HG02642 (cell line): Measurements from ENCODE around the gene TMEM266.

Experiments
- ATAC-seq: cut with Tn5 transposase; IDR thresholded peaks from one replicate; pipeline ENCODE4 v1.9.1; 2021; ENCODE audit warnings: mild to moderate bottlenecking; ENCODE audit not compliant: unreplicated experiment, poor library complexity

The TMEM266 gene

DNA sequence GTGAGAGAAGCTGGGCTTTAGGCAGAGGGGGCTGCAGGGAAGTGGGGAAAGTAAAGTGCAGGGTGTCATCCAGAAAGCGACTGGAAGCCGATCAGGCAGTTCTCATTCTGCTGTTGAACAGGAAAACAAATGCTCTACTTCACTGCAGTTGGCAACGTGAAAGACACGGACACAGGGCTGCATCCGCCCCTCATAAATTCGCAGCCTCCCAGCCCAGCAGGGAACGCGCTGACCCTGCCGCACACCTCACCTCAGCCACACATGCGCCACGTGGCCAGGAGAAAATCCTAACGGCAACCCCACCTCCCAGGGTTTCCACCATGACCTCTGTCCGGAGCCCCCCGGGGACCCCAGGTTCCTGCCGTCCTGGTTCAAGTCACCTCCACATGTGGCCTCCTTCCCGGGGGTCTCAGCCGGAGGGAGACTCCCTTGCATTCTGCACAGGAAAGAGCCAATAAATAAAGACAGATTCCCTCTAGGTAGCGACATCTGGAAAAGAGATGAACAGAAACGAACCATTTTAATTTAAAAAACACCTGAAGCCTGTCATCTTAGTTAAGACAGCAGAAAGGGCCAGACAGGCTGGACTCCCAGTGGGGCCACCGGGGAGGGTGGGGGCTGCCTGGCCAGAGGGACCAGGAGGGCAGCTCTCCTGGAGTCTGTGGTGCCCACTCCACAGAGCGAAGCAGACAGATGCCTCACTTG lies 118.7 kb downstream of the TMEM266 start:
- ATAC-seq, result no peak

DNA sequence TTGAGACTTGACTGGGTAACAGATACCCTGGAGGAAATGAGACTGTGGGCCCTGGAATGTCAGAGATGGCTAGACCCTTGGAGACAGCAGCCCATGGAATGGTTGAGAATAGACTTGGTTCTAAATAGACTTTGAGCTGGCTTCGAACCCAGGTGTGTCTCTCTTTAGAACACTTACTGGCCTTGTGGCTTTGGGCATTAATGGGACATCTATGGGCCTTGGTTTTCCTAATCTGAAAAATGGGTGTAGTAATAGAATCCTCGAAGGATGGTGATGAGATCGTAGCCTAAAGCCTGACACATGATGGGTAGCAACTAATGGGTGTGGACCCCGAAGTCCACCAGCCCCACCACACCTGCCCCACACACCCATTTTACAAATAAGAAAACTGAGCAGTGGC lies 119.2 kb downstream of the TMEM266 start:
- ATAC-seq, result no peak

DNA sequence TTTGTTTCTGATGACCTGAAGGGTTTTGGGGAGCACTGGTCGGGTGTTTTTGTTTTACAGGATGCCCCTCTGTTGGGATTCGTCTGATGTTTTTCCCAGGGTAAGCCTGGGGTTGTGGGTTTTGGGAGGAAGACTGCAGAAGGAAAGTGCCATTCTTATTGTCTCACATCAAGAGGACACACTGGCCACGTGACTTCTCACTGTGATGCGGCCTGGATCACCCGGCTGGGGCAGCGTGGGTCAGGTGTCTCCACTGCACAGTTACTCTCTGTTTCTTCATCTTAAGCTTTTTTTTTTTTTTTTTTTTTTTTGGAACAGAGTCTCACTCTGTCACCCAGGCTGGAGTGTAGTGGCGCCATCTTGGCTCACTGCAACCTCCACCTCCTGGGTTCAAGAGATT lies 120.5 kb downstream of the TMEM266 start:
- ATAC-seq, result no peak

DNA sequence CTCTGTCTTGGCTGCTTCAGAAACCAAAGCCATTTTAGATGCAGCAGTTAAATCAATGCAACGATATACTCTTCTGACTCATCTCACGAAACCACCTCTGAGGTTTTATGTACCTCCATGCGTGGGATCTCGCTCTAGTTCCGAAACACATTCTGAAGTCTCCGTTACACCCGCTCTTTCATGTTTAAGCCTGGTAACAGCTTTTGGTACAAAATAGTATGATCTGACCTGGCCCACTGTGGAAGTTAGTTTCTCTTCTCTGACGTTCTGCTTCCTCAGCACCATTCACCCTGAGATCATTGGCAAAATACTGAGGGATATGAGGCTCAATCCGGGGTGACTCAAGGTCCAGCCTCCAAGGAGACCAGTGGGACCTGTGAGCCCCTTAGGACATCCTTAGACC lies 121.9 kb downstream of the TMEM266 start:
- no peak for ATAC-seq

DNA sequence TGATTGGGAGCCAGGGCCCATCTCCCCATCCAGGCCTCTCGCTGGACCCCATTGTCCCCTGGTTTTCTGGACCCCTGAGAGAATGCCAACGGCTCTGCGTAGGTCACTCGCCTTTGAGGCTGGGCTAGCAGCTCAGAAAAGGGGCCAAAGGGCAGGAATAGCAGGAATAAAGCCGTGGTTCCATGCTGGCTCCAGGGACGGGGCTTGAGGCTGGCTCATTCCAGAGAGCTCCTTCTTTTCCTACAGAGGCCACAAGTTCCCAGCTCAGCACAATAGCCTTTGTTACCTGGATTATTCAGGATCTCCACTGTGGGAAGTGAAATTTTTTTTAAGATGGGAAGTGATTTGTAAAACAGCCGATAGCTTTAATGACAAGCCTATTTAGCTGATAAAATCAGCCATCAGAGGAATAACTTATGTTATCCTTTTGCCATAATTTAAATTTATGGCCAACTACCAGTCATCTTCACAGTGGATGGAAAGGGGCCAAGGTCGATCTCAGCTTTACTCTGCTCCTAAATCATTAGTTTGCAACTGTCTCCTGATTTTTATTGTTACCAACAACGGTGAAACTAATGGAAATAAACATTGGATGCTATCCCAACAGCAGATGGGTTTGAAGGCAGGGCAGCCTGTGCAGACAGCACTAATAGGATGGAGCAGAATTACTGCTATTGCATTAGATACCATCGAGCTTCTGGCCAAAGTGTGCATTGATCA lies 124.3 kb downstream of the TMEM266 start:
- ATAC-seq, result no peak

DNA sequence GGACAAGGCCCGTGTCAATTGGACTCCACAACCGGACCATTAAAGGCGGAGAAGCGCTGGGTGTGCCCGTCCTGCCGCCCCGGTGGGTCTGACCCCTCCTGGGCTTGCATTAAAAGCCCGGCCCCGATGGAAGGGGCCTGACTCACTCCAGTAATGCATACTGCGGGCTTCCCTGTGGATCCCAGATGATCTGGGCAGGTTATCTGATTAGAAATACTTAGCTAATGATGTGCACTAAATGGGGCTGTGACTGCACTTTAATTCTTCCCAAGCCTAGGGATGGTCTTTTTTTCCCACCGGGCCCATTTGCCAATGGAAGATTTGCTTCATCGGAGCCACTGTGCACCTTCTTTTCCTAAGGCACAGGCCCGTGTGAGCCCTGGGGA lies 124.9 kb downstream of the TMEM266 start:
- no peak for ATAC-seq

DNA sequence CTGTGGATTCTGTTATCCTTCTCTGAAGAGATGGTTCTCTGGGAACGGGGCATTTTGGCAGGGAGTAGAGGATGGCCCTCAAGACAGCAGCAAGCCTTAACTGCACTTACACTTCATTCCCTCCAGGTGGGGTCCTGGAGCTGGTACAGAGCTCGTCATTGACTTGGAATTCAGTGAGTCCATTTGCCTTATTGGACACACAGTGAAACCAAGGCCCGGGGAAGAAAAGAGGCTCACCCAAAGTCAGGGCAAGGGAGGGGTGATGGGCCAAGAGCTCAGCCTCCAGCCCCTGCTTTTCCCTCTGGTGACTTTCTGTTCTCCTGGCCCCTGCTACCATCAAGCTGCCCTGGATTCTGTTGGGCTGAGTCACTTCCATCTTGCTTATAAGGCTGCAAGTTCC lies 125.9 kb downstream of the TMEM266 start:
- no peak for ATAC-seq

DNA sequence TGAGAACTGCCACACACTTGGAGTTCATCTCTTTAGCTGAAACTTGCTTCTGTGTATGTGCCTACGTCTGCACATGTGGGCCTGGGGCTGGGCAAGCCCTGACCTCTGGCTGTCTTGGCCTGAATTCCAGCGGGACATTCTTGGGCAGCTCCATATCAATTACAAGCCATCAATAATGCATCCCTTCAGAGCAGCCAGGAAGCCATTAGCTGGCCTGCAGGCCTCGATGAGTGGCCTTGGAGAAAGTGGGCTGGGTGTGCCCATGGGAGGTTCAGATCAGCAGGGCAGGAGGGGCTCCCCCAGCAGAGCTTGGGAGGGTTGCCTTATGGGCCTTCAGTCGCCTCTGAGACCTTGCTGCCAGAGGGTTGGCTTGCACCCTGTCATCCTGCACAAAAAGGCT lies 127.4 kb downstream of the TMEM266 start:
- no peak for ATAC-seq

DNA sequence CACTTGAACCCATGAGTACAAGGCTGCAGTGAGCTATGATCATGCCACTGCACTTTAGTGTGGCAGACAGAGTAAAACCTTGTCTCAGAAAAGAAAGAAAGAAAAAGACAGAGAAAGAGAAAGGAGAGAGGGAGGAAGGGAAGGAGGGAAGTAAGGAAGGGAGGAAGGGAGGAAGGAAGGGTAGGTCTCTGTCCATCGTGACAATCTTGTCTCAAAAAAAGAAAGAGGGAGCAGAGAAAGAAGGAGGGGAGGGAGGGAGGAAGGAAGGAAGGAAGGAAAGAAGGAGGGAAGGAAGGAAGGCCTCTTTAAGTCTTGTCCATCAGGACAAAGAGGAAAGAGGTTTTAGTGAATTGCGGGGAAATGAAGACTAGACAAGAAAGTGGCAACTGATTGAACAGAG lies 129.3 kb downstream of the TMEM266 start:
- no peak for ATAC-seq

DNA sequence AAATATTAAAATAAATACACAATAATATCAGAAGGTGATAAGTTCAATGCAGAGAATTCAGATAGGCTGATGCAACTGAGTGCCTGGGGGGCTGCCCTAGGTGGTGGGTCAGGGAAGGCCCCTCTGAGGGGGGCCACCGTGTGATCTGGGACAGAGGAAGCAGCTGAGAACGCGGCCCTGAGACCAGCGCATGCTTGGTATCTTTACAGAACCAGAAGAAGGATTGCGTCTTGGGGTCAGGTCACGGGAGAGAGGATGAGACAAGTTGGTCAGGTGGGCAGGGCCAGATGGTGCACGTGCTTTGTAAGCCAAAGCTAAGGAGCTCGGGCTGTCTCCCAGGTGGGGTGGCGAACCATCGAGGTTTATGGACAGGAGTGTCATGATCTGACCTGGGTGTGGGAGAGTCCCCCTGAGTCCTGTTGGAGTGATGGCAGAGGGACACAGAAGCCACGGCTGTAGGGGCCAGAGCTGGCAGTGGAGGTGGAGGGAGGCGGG lies 130.3 kb downstream of the TMEM266 start:
- no peak for ATAC-seq

DNA sequence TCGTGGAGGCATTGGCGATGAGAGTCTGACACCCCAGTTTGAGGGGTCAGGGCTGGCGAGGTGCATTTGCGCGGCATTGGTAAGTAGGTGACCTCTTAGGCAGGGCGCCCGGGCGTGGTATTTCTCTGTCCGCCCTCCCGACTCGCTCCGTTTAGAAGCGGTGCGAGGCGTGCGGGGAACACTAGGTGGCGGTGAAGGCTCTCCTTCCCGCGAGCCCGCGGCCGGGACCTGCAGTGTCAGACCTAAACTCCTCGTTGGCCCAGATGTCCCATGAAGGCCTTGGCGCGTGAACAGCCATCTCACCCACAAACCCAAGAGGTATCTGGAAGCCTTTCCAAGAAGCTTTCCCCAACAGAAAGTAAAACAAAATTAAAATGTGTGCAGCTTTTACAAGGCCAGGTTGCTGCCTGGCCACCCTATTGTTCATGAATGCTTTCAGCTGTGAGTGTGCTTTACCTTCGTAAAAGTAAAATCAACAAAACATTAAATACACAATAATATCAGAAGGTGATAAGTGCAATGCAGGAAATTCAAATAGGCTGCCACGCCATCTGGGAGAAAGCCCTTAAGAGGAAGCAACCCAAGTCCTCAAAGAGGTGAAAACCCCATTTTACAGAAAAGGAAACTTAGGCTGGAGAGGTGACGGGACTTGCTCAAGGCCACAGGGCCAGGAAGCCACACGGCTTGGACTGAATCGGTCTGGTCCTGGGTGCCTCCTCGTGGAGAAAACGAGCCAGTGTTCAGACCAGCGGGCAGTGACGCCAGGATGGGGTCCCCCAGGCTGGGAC lies 131.2 kb downstream of the TMEM266 start:
- peak; percentile 85 for ATAC-seq

DNA sequence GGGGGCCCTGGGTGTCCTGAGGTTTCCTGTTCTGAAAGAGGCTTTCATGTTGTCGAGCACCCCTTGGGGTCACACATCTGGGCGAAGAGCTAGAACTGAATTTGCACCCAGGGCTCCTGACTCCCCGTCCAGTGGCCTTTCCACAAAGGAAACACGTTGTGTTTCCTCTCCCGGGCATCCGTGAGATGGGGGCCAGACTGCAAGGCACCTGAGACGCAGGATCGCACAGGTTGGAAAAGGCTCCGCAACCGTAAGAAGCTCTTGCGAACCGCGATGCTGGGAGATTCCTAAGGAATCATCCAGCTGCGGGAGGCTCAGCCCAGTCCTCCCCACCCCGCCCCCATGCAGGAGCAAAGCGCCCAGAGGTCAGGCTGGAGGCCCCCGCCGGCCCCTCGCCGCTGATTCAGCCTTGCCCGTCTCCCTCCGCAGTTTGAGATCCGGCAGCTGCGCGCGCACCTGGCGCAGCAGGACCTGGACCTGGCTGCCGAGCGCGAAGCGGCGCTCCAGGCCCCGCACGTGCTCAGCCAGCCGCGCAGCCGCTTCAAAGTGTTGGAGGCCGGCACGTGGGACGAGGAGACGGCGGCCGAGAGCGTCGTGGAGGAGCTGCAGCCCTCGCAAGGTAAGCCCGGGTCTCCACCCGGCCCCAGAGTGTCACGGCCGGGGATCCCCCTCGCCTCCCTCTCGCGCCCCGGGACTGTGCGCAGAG lies 131.9 kb downstream of the TMEM266 start:
- ATAC-seq, result no peak

DNA sequence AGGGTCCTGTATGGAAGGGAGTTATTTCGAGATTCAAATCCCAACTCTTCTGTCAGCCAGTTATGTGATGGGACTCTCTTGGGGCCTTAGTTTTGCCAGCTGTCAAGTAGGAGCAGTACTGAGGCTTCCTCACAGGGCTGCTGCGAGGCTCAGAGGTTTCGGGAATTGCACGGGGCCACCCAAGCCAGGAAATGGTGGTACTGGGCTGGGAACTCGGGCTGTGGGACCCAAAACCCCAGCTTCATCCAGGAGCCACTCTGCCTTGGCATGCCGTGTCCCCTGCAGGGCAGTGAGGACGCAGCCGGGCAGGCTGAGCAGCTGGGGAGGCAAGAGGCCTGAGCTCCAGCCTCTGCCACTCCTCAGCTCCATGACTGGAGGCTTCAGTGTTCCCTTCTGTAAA lies 132.9 kb downstream of the TMEM266 start:
- no peak for ATAC-seq

DNA sequence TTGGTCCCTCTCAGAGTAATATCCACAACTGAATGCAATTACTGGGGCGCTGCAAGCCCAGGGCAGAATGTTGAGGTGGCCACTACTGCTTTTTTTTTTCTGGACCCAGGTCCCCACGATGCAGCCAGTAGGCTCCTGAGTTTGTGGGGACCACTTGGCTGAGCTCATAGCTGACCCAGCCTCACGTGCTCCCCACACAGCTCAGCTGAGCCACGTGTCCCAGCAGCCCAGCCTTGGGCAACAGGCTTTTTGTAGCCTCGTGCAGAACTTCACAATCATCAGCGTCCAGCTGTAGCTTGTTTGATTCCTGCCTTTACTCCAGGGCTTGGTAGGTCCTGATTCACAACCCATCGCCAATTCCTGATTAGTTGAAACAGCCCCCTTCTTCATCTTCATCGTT lies 134.1 kb downstream of the TMEM266 start:
- ATAC-seq, result no peak

DNA sequence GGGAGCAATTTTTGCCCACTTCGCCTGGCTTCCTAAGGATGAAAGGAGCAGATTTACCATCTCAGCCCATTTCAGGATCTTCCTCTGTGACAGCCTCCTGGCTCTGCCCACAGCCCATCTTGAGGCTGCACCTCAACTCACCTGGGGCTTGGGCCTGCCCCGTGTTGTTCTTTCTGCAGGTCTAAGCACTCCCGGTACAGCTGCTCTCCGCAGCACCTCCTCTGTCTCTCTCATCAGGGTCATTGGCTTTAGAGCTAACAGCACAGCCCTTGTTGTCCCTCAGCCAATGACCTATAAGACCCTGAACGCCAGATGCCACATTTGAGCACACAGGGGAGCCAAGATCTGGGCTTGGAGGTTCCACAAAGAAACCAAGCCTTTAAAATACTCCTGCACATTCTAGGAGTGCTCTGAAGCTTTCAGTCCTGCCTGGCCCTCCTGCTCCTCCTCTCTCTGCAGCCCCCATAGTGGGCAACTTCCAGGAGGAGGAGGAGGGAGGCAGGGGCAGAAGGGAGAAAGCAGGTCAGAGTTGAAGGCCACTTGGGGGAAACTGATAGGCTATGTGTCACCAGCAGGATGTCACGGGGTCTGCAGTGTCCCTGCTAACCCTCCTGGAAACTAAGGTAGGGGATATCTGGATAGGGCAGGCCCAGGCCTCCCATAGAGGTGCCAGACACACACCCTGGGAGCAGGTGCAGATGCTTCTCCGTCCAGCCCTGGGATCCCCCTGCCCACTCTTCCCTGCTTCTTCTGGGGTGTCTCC lies 135.9 kb downstream of the TMEM266 start:
- ATAC-seq, result no peak

DNA sequence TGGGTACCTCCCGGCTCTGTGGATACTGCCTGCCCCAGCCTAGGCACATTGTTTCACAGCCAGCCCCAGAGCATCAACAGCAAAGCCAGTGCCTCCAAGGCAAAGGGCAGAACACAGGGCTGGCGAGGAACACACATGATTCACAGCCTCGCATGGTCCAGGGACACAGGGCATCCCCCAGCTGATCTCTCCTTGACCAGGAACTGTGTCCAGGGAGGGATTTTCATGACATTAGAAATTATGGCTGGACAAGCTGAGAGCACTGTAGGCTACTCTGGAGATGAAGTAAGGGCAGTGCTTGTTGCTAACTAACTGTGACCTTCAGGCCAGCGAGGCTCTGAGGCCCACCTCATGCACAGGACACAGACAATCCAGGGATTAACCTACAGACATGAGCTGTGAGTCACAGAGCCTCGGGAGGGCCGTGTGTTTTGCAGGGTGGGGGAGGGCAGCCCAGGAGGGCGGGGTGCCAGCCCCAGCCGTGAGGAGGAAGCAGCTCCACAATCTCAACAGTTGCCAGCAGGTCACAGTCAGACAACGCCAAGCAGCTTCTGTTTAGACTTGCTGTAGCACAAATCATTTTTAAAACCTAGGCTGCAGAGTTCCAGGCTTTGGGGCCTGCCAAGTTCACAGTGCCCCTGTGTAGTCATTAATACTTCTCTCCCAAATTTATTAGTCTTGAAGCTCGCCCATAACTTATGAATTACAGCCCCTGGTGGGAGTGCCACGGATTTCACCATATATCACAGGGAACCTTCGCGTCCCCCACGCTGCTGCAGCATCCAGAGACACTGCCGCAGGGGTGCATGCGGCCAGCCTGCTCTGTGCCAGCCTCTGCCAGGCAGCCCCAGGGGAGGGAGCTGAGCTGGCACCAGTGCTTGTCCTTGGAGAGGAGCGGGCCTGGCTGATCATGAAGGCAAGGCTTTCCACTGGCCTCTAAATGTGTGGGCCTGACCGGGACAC lies 136.8 kb downstream of the TMEM266 start:
- no peak for ATAC-seq

DNA sequence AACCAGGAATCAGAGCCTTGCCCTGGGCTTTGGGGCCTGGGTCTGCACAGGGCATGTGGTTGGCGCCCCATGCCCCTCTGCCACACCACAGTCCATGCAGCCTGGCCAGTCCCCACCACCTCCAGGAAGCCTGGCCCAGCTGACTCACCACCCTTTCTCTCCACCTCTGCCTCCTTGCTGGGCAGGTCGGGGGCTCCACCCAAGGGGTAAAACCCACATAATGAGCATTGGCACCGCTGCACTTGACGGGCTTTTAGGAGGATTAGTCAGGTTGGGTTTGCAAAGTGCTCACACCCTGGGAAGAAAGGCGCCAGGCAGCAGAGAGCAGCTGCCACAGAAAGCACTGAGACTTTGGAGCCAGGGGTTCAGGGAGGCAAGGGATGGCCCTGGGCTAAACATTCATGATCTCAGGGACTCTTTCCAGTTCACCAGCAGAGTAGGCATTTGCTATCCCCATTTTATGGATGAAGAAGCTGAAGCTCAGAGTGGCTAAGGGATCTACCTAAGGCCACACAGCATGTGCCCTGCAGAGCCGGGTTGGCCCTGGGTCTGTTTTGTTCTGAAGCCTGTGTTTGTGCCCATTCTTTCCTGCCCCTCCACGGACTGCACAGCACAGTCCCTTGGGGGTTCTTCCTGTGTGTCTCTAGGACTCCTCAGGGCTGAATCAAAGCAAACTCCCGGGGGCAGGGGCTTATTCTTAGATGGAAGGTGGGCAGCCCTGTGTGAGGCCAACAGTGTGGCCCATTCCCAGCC lies 138.1 kb downstream of the TMEM266 start:
- no peak for ATAC-seq

DNA sequence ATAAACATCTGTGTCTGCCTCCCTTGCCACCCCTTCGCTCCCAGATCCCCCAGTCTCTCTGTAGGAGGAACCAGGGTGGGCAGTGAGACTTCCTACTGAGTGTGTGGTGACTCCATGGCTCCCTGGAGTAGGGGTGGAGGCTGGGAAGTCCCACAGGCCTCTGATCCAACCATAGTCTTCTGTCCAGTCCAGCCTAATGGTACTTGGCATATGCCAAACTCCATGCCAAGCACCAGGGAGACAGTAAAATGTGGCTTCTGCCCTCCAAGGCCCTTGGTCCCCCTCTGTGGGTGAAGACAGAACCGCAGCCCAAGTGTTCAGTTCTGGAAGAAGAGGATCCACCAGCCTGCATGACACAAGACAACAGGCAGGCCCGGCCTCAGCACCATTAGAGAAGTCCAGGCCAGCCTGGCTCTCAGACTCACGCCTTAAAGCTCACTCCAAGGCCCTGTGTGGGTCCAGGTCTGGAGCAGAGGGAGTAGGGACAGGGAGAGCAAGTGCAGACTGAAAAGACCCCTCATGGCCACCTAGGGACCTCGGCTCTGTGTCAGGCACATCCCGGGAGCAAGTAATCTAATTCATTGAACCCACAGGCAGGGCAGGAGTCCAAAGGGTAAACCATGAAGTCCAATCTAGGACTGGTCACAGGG lies 138.8 kb downstream of the TMEM266 start:
- ATAC-seq, result no peak
